ENCODE measurements around the gene SEC14L5.
"Not testable (repeated sequence)": the region's sequence is repeated elsewhere in the genome, so short reads cannot be mapped to it uniquely, and the experiment has no call there.

The SEC14L5 gene

GRCh38 chr16:5042574-5043171 lies 84.5 kb downstream of the SEC14L5 start:
- no peak for DNase-seq

GRCh38 chr16:5044011-5044540 lies 85.9 kb downstream of the SEC14L5 start:
- no peak for DNase-seq

- not testable (repeated sequence) for DNase-seq
Measured at GRCh38 chr16:5044581-5044980, 86.5 kb downstream of the SEC14L5 start.

GRCh38 chr16:5045499-5046115 lies 87.5 kb downstream of the SEC14L5 start:
- DNase-seq: no peak

GRCh38 chr16:5046914-5047313 lies 88.8 kb downstream of the SEC14L5 start:
- DNase-seq: no peak

- no peak for DNase-seq
Measured at GRCh38 chr16:5054876-5055865, 97.0 kb downstream of the SEC14L5 start.

- DNase-seq: no peak
Measured at GRCh38 chr16:5056352-5056751, 98.2 kb downstream of the SEC14L5 start.

- no peak for DNase-seq
Measured at GRCh38 chr16:5058476-5058875, 100.3 kb downstream of the SEC14L5 start.

GRCh38 chr16:5059386-5060072 lies 101.4 kb downstream of the SEC14L5 start:
- no peak for DNase-seq

GRCh38 chr16:5060073-5060641 lies 102.0 kb downstream of the SEC14L5 start:
- no peak for DNase-seq

GRCh38 chr16:5062051-5062450 lies 103.9 kb downstream of the SEC14L5 start:
- no peak for DNase-seq

- DNase-seq: no peak
Measured at GRCh38 chr16:5062790-5063765, 104.9 kb downstream of the SEC14L5 start.

GRCh38 chr16:5064915-5065314 lies 106.8 kb downstream of the SEC14L5 start:
- no peak for DNase-seq

GRCh38 chr16:5065326-5065725 lies 107.2 kb downstream of the SEC14L5 start:
- DNase-seq: no peak

- DNase-seq: no peak
Measured at GRCh38 chr16:5065813-5066212, 107.7 kb downstream of the SEC14L5 start, which contains the start of gene C16orf89. C16orf89 (minus strand) TSS chr16:5065956; CDS start chr16:5065908, 48 bp downstream.

GRCh38 chr16:5066511-5066910 lies 108.4 kb downstream of the SEC14L5 start:
- no peak for DNase-seq

Data from activated CD4-positive, CD25-positive, alpha-beta regulatory T cell (primary cell).